ENCODE measurements around the gene MSH5.

The MSH5 gene

DNA sequence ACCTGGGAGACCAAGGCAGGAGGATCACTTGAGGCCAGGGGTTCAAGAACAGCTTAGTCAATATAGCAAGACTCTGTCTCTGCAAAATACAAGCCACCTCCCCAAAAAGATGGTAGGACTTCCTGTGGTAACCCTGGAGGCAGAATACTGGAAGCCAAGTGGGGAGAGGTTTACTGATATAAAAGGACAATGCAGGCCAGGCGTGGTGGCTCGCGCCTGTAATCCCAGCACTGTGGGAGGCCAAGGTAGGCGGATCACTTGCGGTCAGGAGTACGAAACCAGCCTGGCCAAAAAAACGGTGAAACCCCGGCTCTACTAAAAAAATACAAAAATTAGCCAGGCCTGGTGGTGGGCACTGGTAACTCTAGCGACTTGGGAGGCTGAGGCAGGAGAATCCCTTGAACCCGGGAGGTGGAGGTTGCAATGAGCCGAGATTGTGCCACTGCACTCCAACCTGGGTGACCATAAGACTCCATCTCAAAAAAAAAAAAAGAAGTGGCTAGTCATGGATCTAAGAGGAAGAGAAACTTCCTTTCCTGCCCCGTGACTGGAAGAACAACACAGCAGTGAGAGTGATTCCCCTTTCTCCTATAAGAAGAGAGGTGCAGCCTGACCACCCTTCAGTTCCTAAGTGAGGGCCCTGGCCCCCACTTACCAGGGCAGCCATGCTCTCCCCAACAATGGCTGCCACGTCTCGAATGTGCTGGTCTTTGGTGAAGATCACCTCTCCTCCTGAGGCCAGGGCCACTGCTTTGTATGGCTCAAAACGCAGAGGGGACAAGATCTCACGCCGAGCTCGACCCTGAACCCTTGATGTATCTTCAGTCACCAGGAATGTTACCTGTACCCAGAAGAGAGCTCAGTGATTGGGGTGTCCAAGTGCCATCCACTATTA is 28.8 kb downstream of the MSH5 start:
- H3K4me1 ChIP-seq (ENCODE audit: control insufficient read depth, insufficient read depth, low read length), result no peaks in the 10 kb centered on the region
- H3K4me3 ChIP-seq (ENCODE audit: low read depth, low read length), result no peak overlapping the region
- H3K27me3 ChIP-seq (ENCODE audit: control insufficient read depth, insufficient read depth, low read length), result no peaks in the 10 kb centered on the region
- no peak overlapping the region for H3K9ac ChIP-seq (ENCODE audit: low read depth, low read length)
- H3K36me3 ChIP-seq (ENCODE audit: control insufficient read depth, insufficient read depth, low read length), result no peaks in the 10 kb centered on the region
- H3K9me3 ChIP-seq (ENCODE audit: control insufficient read depth, insufficient read depth, low read length), result no peaks in the 10 kb centered on the region

DNA sequence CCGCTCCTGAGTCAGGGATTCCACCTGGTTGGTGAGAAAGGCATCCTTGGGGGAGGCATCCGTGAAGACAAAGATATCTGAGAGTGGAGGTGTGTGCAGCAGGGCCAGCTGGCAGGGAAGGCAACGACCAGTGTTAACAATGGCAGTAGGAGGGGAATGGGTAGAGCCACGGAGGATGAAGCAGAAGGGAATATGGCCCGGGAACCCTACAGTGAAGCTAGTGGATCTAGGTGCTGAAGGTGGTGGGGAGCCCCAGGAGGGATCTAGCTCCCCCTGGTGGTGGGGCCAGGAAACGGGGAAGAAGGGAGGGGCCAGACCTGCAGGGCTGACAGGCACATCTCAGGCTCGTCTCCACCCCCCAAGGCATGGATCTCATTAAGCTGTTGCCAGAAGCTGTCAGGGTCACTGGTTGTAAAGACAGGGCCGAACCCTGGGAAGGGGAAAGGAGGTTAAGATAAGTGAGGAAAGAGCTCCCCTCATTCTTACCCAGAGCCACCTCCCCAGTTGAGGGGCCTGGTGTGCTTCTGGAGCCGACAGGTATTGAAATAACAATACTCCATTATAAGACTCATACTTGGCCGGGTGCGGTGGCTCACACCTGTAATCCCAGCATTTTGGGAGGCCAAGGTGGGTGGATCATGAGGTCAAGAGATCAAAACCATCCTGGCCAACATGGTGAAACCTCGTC is 30.0 kb downstream of the MSH5 start:
- no peaks in the 10 kb centered on the region for H3K9me3 ChIP-seq (ENCODE audit: control insufficient read depth, insufficient read depth, low read length)

DNA sequence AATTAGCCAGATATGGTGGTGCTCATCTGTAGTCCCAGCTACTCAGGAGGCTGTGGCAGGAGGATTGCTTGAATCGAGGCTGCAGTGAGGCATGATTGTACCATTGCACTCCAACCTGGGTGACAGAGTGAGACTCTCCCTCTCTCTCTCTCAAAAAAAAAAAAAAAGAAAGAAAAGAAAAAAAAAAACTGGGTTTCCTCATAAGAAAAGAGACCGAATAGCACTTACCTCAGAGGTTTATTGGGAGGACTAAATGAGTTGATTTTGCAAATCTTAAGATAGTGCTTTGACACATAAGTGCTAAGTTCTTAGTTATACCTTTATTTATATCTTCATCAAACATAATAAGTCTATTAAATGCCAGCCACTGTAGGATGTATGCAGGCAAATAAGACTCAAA is 31.1 kb downstream of the MSH5 start:
- H3K9me3 ChIP-seq (ENCODE audit: control insufficient read depth, insufficient read depth, low read length), result no peaks in the 10 kb centered on the region

More for the DNA sequence above, 30.0 kb downstream of the MSH5 start:
- Histone ChIP-seq H3K4me3 (ENCODE audit: low read depth, low read length) (no peak overlapping the region), H3K27me3 (ENCODE audit: control insufficient read depth, insufficient read depth, low read length) (no peaks in the 10 kb centered on the region), H3K36me3 (ENCODE audit: control insufficient read depth, insufficient read depth, low read length) (no peaks in the 10 kb centered on the region), H3K4me1 (ENCODE audit: control insufficient read depth, insufficient read depth, low read length) (no peaks in the 10 kb centered on the region), H3K9ac (ENCODE audit: low read depth, low read length) (no peak overlapping the region)

DNA sequence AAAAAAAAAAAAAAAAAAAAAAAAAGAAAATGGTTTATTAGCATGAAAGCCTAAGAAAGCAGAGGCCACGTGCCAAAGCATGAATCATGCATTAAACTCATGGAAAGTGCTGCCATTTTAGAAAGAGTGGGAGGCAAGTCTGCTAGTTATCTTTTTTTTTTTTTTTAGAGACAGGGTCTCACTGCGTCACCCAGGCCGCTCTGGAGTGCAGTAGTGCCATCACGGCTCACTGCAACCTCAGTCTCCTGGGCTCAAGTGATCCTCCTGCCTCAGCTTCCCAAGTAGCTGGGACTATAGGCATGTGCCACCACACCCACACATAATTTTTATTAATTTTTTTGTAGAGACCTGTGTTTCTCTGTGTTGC is 32.2 kb downstream of the MSH5 start:
- Histone ChIP-seq H3K36me3 (ENCODE audit: control insufficient read depth, insufficient read depth, low read length) (no peaks in the 10 kb centered on the region), H3K27me3 (ENCODE audit: control insufficient read depth, insufficient read depth, low read length) (no peaks in the 10 kb centered on the region), H3K9ac (ENCODE audit: low read depth, low read length) (no peak overlapping the region), H3K9me3 (ENCODE audit: control insufficient read depth, insufficient read depth, low read length) (no peaks in the 10 kb centered on the region), H3K4me1 (ENCODE audit: control insufficient read depth, insufficient read depth, low read length) (no peaks in the 10 kb centered on the region), H3K4me3 (ENCODE audit: low read depth, low read length) (no peak overlapping the region)

More for the DNA sequence above, 31.1 kb downstream of the MSH5 start:
- Histone ChIP-seq H3K4me3 (ENCODE audit: low read depth, low read length) (no peak overlapping the region), H3K27me3 (ENCODE audit: control insufficient read depth, insufficient read depth, low read length) (no peaks in the 10 kb centered on the region), H3K36me3 (ENCODE audit: control insufficient read depth, insufficient read depth, low read length) (no peaks in the 10 kb centered on the region), H3K4me1 (ENCODE audit: control insufficient read depth, insufficient read depth, low read length) (no peaks in the 10 kb centered on the region), H3K9ac (ENCODE audit: low read depth, low read length) (no peak overlapping the region)

DNA sequence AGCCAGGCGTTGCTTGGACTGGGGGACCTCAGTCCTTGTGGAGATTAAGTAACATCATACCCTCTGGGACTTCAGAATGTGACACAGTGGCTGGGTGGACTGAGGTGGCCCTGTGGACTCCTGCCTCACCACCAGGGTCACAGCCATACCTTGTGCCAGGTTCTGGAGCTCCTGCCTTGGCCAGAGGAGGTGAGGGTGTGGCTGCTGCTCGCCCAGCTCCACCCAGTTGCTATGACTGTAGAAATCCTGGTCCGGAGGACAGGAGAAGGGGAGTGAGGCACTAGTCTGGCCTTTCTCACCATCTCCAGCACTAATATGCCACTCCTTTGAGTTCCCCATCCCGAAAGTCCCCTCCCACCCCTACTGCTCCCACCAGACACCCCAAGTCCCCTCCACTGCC is 35.4 kb downstream of the MSH5 start:
- no peak overlapping the region for H3K4me3 ChIP-seq (ENCODE audit: low read depth, low read length)

DNA sequence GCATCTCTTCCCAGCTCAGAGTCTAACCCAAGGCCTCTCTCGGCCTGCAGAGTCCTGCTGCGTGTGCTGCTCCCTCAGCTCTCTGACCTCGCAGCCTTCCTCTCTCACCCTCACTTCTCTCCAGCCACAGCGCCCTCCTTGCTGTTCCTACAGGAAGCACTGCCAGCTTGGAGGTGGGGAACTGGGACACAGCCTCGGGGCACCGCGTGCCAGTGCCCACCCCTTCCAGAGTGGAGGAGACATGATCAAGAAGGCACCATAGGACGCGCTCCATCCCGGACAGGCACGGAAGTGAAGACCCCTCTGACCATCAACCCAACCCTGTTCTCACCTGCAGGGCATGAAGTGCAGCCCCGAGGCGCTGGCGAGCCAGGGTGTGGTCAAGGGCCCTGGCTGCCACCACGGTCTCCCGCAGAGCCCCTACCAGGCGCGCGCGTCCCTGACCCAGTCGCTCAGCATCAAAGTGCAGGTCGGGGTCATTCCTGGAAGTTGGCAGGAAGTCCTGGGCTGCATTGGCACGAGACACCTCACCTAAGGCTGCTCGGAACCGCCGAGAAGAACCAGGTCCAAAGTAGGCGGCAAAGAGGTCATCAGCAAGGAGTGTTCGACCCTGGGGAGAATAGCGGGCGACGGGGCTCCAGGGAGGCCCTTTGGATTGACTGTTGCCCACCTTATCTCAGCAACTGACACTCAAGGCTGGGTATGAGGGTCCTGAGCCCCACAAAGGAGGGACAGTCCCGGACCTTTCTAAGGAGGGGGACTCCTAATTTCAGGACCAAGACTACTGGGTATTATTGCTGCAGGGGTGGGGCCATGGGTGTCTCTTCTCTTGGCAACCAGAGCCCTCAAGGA is 36.1 kb downstream of the MSH5 start:
- H3K4me1 ChIP-seq (ENCODE audit: control insufficient read depth, insufficient read depth, low read length), result no peaks in the 10 kb centered on the region
- peaks cover 26% of the 10 kb centered on the region for H3K36me3 ChIP-seq (ENCODE audit: control insufficient read depth, insufficient read depth, low read length)
- no peaks in the 10 kb centered on the region for H3K9me3 ChIP-seq (ENCODE audit: control insufficient read depth, insufficient read depth, low read length)
- H3K9ac ChIP-seq (ENCODE audit: low read depth, low read length), result no peak overlapping the region
- H3K4me3 ChIP-seq (ENCODE audit: low read depth, low read length), result no peak overlapping the region
- H3K27me3 ChIP-seq (ENCODE audit: control insufficient read depth, insufficient read depth, low read length), result no peaks in the 10 kb centered on the region

More for the DNA sequence above, 35.4 kb downstream of the MSH5 start:
- H3K9ac ChIP-seq (ENCODE audit: low read depth, low read length), result no peak overlapping the region
- no peaks in the 10 kb centered on the region for H3K4me1 ChIP-seq (ENCODE audit: control insufficient read depth, insufficient read depth, low read length)
- peaks cover 20% of the 10 kb centered on the region for H3K36me3 ChIP-seq (ENCODE audit: control insufficient read depth, insufficient read depth, low read length)
- no peaks in the 10 kb centered on the region for H3K27me3 ChIP-seq (ENCODE audit: control insufficient read depth, insufficient read depth, low read length)
- no peaks in the 10 kb centered on the region for H3K9me3 ChIP-seq (ENCODE audit: control insufficient read depth, insufficient read depth, low read length)

DNA sequence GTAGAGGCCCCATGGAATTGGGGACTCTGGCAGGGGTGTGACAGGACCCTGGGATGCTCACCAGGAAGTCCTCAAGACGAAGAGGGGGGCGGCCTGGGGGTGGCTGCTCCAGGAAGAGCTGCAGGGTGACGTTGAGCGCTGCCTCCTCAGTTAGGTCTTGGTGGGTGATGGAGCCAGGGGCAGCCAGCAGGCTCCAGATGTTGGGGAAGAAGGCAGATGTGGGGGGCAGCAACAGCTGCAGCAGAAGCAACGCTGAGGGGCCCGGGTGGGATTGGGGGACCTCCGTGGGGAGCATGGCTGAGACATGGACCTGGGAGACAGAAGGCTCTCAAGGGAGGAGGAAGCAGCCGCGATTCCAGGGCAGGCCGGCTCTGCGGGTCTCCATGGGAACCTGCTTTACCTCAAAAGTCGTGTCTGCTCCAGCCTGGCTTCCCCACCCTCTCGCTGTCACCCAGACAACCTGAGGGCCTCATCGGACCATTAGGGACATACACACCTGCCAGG is 36.7 kb downstream of the MSH5 start:
- Histone ChIP-seq H3K27me3 (ENCODE audit: control insufficient read depth, insufficient read depth, low read length) (no peaks in the 10 kb centered on the region), H3K4me1 (ENCODE audit: control insufficient read depth, insufficient read depth, low read length) (no peaks in the 10 kb centered on the region), H3K9me3 (ENCODE audit: control insufficient read depth, insufficient read depth, low read length) (no peaks in the 10 kb centered on the region), H3K4me3 (ENCODE audit: low read depth, low read length) (no peak overlapping the region), H3K36me3 (ENCODE audit: control insufficient read depth, insufficient read depth, low read length) (peaks cover 33% of the 10 kb centered on the region), H3K9ac (ENCODE audit: low read depth, low read length) (no peak overlapping the region)

DNA sequence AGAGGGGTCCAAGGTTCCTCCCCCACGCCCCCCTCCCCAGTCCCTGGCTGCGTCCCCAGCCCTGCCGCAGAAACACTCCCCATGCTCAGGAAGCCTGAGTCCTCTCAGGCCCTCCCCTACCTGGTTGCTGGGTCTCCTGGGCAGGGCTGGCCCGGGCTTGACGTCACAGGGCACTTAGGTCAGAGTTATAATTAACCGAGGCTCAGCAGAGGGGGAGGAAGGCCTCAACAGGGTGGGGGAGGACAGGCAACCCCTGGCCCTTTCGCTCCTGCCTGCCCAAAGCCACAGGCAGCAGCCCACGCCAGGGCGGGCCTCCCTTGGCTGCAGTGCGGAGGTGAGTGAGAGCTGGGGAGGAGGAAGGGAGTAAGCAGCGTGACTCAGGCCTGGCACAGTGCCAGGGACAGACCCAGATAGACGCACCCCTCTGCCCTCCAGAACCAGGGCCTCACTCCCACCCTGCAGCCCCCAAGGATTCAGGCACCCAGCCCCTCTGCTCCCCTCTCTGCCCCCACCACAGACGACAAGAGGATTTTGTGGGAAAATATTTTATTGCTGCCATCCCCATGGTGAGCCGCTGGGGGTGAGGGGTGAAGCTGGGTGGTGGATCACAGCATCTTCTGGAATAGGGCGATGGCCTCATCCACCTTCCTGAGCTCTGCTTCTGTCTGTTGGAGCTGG is 37.3 kb downstream of the MSH5 start, which contains the start of gene VWA7:
VWA7 (minus strand) TSS at position 340 of the 678 bp plus-strand sequence. CDS start 549 bp downstream, outside the sequence.
- Histone ChIP-seq H3K4me3 (ENCODE audit: low read depth, low read length) (no peak within 1 kb of the TSS), H3K9ac (ENCODE audit: low read depth, low read length) (no peak within 1 kb of the TSS), H3K9me3 (ENCODE audit: control insufficient read depth, insufficient read depth, low read length) (no peaks in the 10 kb centered on the region), H3K27me3 (ENCODE audit: control insufficient read depth, insufficient read depth, low read length) (no peaks in the 10 kb centered on the region), H3K4me1 (ENCODE audit: control insufficient read depth, insufficient read depth, low read length) (no peaks in the 10 kb centered on the region), H3K36me3 (ENCODE audit: control insufficient read depth, insufficient read depth, low read length) (peaks cover 38% of the 10 kb centered on the region)

DNA sequence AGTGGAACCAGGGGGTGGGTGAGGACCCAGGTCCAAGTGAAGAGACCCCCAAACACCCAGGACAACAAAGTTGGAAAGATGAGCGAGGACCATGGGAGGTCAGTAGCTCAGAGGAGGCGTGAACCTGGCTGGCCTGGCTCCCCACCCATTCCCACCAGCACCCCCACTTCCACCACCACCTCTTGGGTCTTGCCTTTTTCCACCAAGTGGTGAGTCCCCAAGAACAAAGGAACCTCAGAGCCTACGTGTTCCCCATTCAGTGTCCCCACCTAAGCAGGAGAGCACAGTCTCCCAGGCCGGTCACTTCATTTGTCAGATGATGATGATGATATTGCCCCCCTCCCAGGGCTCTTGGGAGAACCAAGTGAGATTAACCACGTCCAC is 37.9 kb downstream of the MSH5 start:
- Histone ChIP-seq H3K4me1 (ENCODE audit: control insufficient read depth, insufficient read depth, low read length) (no peaks in the 10 kb centered on the region), H3K27me3 (ENCODE audit: control insufficient read depth, insufficient read depth, low read length) (no peaks in the 10 kb centered on the region), H3K9ac (ENCODE audit: low read depth, low read length) (no peak overlapping the region), H3K9me3 (ENCODE audit: control insufficient read depth, insufficient read depth, low read length) (no peaks in the 10 kb centered on the region), H3K36me3 (ENCODE audit: control insufficient read depth, insufficient read depth, low read length) (peaks cover 43% of the 10 kb centered on the region), H3K4me3 (ENCODE audit: low read depth, low read length) (no peak overlapping the region)

DNA sequence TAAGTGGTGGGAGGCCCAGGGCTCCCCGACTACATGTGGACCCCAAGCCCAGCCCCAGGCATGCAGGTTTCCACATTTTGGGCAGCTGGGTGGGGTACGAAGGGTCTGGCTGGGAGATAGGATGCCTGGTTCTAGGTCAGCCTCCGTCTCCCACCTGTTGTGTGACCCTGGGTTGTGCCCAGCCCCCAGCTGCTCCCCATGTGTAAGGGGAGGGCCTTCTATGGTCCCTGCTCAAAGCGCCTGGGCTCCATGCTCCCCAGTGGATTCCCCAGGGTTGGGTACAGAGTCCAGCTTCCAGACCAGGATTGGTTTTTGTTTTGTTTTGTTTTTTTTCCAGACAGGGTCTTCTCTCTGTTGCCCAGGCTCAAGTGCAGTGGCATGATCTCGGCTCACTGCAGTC is 38.4 kb downstream of the MSH5 start:
- H3K36me3 ChIP-seq (ENCODE audit: control insufficient read depth, insufficient read depth, low read length), result peaks cover 48% of the 10 kb centered on the region
- no peaks in the 10 kb centered on the region for H3K27me3 ChIP-seq (ENCODE audit: control insufficient read depth, insufficient read depth, low read length)
- no peaks in the 10 kb centered on the region for H3K4me1 ChIP-seq (ENCODE audit: control insufficient read depth, insufficient read depth, low read length)
- H3K9me3 ChIP-seq (ENCODE audit: control insufficient read depth, insufficient read depth, low read length), result no peaks in the 10 kb centered on the region
- no peak overlapping the region for H3K9ac ChIP-seq (ENCODE audit: low read depth, low read length)
- H3K4me3 ChIP-seq (ENCODE audit: low read depth, low read length), result no peak overlapping the region

All from iPS-15b (cell line).